ENCODE data around the gene PRKACA. TPM values are rescaled to one million over a fixed set of nuclear protein-coding genes. Genes with fewer than 3 reads are reported as not detected.
A peak's percentile ranks its signal among the peaks of the same experiment; 100 is the strongest.

PRKACA gene
- total and polyA plus RNA-seq, 9 donors = 33.3 to 280 (median 201) TPM

GRCh38 chr19:14058182-14059092 lies 59.1 kb downstream of the PRKACA start:
- no peak for DNase-seq
- no peak overlapping the region for H3K27ac ChIP-seq
- 15 to 21% (median 21%) methylated on average over 17 of the region's 17 CpGs for WGBS, 3 donors
- intact Hi-C loops (cut with DNase I) = no loop called here
- H3K4me1 ChIP-seq (ENCODE audit: insufficient read depth) = peaks cover 4% of the 10 kb centered on the region
- no peaks in the 10 kb centered on the region for H3K27me3 ChIP-seq
- H3K36me3 ChIP-seq = no peaks in the 10 kb centered on the region
- no peaks in the 10 kb centered on the region for H3K9me3 ChIP-seq
- no peak overlapping the region for H3K4me3 ChIP-seq
- no peak for TF ChIP-seq POLR2A (IDR thresholded peaks at IDR 0.05)
- no peak for TF ChIP-seq EP300 (IDR thresholded peaks at IDR 0.05)
- no peak for TF ChIP-seq CTCF (IDR thresholded peaks at IDR 0.05)

- DNase-seq = no peak
- no peaks in the 10 kb centered on the region for H3K9me3 ChIP-seq
- WGBS, 3 donors = 18 to 21% (median 20%) methylated on average over 19 of the region's 19 CpGs
- TF ChIP-seq EP300 (IDR thresholded peaks at IDR 0.05) (no peak), CTCF (IDR thresholded peaks at IDR 0.05) (no peak), POLR2A (IDR thresholded peaks at IDR 0.05) (no peak)
- H3K4me1 ChIP-seq (ENCODE audit: insufficient read depth) = peaks cover 4% of the 10 kb centered on the region
- H3K27ac ChIP-seq = no peak overlapping the region
- peak overlapping the region; percentile 33 for H3K4me3 ChIP-seq
- H3K27me3 ChIP-seq = no peaks in the 10 kb centered on the region
- no peaks in the 10 kb centered on the region for H3K36me3 ChIP-seq
- intact Hi-C loops (cut with DNase I) = no loop called here
Measured at GRCh38 chr19:14056741-14057356, 60.7 kb downstream of the PRKACA start.

- no peak for TF ChIP-seq EP300 (IDR thresholded peaks at IDR 0.05)
- TF ChIP-seq POLR2A (IDR thresholded peaks at IDR 0.05) = no peak
- TF ChIP-seq CTCF (IDR thresholded peaks at IDR 0.05) = no peak
- Histone ChIP-seq H3K27me3 (no peaks in the 10 kb centered on the region), H3K36me3 (no peaks in the 10 kb centered on the region), H3K9me3 (no peaks in the 10 kb centered on the region), H3K27ac (no peak overlapping the region), H3K4me1 (ENCODE audit: insufficient read depth) (peaks cover 4% of the 10 kb centered on the region), H3K4me3 (no peak overlapping the region)
- no peak for DNase-seq
- 89 to 95% (median 90%) methylated on average over 10 of the region's 10 CpGs for WGBS, 3 donors
- intact Hi-C loops (cut with DNase I) = no loop called here
Measured at GRCh38 chr19:14056069-14056666, 61.4 kb downstream of the PRKACA start.

- no peak for DNase-seq
- 76 to 90% (median 79%) methylated on average over 3 of the region's 3 CpGs for WGBS, 3 donors
- TF ChIP-seq POLR2A (IDR thresholded peaks at IDR 0.05) = no peak
- no peak for TF ChIP-seq CTCF (IDR thresholded peaks at IDR 0.05)
- TF ChIP-seq EP300 (IDR thresholded peaks at IDR 0.05) = no peak
- no peaks in the 10 kb centered on the region for H3K9me3 ChIP-seq
- H3K36me3 ChIP-seq = no peaks in the 10 kb centered on the region
- intact Hi-C loops (cut with DNase I) = no loop called here
- H3K27ac ChIP-seq = no peak overlapping the region
- peaks cover 4% of the 10 kb centered on the region for H3K4me1 ChIP-seq (ENCODE audit: insufficient read depth)
- H3K4me3 ChIP-seq = no peak overlapping the region
- H3K27me3 ChIP-seq = no peaks in the 10 kb centered on the region
Measured at GRCh38 chr19:14055396-14055795, 62.2 kb downstream of the PRKACA start.
